Activated T-cell treated with anti-CD3 and anti-CD28 coated beads, Interleukin-2, amount 50 U/mL, for 24 hours (primary cell): ENCODE measurements around the gene FAM131C.

Source experiments
- DNase-seq: peaks from one replicate; pipeline ENCODE4 v3.0.0-alpha.2; 2020
- H3K27ac Mint-ChIP-seq: 2 replicates; pipeline ENCODE4 v1.8.0; 2020; ENCODE audit warnings: mild to moderate bottlenecking, mixed read lengths
- H3K27me3 Mint-ChIP-seq: 2 replicates; pipeline ENCODE4 v1.8.0; 2020; ENCODE audit warnings: mixed read lengths
- H3K36me3 Mint-ChIP-seq: 2 replicates; pipeline ENCODE4 v1.8.0; 2020; ENCODE audit warnings: low read depth, mixed read lengths
- H3K4me1 Mint-ChIP-seq: 2 replicates; pipeline ENCODE4 v1.8.0; 2020; ENCODE audit warnings: low read depth, mixed read lengths
- H3K4me3 Mint-ChIP-seq: 2 replicates; pipeline ENCODE4 v1.8.0; 2020; ENCODE audit warnings: mild to moderate bottlenecking, moderate library complexity, mixed read lengths
- H3K9me3 Mint-ChIP-seq: 2 replicates; pipeline ENCODE4 v1.8.0; 2020; ENCODE audit warnings: mixed read lengths

The FAM131C gene

DNA sequence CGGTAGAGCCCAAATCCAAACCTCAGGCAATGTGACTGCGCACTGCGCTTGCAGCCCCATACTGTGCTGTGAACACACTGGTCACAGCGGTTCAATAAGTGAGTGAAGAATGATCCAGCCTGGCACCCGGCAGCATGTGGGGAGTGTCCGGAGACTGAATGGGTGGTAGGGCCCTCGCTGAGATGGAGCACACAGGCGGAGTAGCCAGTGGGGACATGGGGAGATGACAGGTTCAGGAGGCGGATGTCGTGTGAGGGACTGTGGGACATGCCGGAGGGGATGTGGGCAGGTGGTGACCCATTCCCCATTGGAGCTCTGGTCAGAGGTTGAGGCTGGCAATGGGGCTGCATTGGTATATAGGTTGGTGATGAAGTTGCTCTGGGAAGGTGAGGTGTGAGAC is 63.8 kb downstream of the FAM131C start:
- Mint-ChIP-seq H3K27ac (no peak overlapping the region), H3K4me3 (no peak overlapping the region), H3K36me3 (no peaks in the 10 kb centered on the region), H3K9me3 (no peaks in the 10 kb centered on the region), H3K27me3 (peaks cover 12% of the 10 kb centered on the region), H3K4me1 (peaks cover 16% of the 10 kb centered on the region)
- DNase-seq, result no peak

DNA sequence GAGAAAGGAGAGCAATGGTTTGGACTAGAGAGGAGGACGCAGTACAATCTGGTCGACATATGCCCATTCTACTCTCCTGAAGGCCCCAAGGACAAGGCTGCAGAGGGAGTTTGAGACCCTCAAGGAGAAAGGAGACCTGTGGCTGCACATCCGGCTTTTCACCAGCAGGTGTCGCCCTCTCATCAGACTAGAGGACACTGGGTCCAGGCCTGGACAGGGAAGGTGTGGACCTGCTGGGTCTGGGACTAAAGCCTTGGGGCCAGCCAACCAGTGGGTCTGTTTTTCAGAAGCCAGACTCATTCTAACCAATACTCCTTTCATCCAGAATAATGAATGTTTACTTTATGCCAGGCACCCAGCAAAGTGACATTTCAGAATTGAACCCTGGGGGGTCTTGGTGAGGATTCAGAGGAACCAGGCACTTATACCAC is 64.4 kb downstream of the FAM131C start:
- Mint-ChIP-seq H3K27me3 (peaks cover 12% of the 10 kb centered on the region), H3K9me3 (no peaks in the 10 kb centered on the region), H3K36me3 (no peaks in the 10 kb centered on the region), H3K27ac (no peak overlapping the region), H3K4me3 (no peak overlapping the region), H3K4me1 (peaks cover 16% of the 10 kb centered on the region)
- DNase-seq, result peak; percentile 83
